HG02642 (cell line): Measurements from ENCODE around the gene ST7.
A peak's percentile ranks its signal among the peaks of the same experiment; 100 is the strongest.
"Not testable (repeated sequence)": the region's sequence is repeated elsewhere in the genome, so short reads cannot be mapped to it uniquely, and the experiment has no call there.

Experiments used
- ATAC-seq: cut with Tn5 transposase; IDR thresholded peaks from one replicate; pipeline ENCODE4 v1.9.1; 2021; ENCODE audit warnings: mild to moderate bottlenecking; ENCODE audit not compliant: unreplicated experiment, poor library complexity

Gene ST7

GRCh38 chr7:117238472-117238871, 285.2 kb downstream of the ST7 start:
- no peak for ATAC-seq

GRCh38 chr7:117238937-117239336, 285.6 kb downstream of the ST7 start:
- no peak for ATAC-seq

- no peak for ATAC-seq
These were observed 287.8 kb downstream of the ST7 start for GRCh38 chr7:117241088-117241487.

- no peak for ATAC-seq
These were observed 290.1 kb downstream of the ST7 start for GRCh38 chr7:117243390-117243789.

GRCh38 chr7:117245703-117246102, 292.4 kb downstream of the ST7 start:
- ATAC-seq, result not testable (repeated sequence)

GRCh38 chr7:117247809-117248208, 294.5 kb downstream of the ST7 start:
- no peak for ATAC-seq

GRCh38 chr7:117248829-117249228, 295.5 kb downstream of the ST7 start:
- no peak for ATAC-seq

- no peak for ATAC-seq
These were observed 296.4 kb downstream of the ST7 start for GRCh38 chr7:117249696-117250095.

- ATAC-seq, result no peak
These were observed 296.9 kb downstream of the ST7 start for GRCh38 chr7:117250245-117250644.

GRCh38 chr7:117250801-117251200, 297.5 kb downstream of the ST7 start:
- no peak for ATAC-seq

- ATAC-seq, result peak; percentile 65
These were observed 298.4 kb downstream of the ST7 start for GRCh38 chr7:117251687-117252086.

- ATAC-seq, result no peak
These were observed 306.3 kb downstream of the ST7 start for GRCh38 chr7:117259615-117260014.

- no peak for ATAC-seq
These were observed 309.2 kb downstream of the ST7 start for GRCh38 chr7:117262546-117262945.

GRCh38 chr7:117264716-117265115, 311.4 kb downstream of the ST7 start:
- ATAC-seq, result no peak

- no peak for ATAC-seq
These were observed 316.1 kb downstream of the ST7 start for GRCh38 chr7:117269417-117269816.

GRCh38 chr7:117269886-117270285, 316.6 kb downstream of the ST7 start:
- ATAC-seq, result no peak

GRCh38 chr7:117270371-117270770, 317.1 kb downstream of the ST7 start:
- no peak for ATAC-seq

- no peak for ATAC-seq
These were observed 318.3 kb downstream of the ST7 start for GRCh38 chr7:117271566-117271965.

GRCh38 chr7:117272017-117272759, 318.9 kb downstream of the ST7 start:
- ATAC-seq, result no peak

GRCh38 chr7:117273325-117273724, 320.0 kb downstream of the ST7 start:
- no peak for ATAC-seq

GRCh38 chr7:117273814-117274225, 320.5 kb downstream of the ST7 start:
- ATAC-seq, result no peak

- ATAC-seq, result no peak
These were observed 321.6 kb downstream of the ST7 start for GRCh38 chr7:117274951-117275350.
